ENCODE measurements around the gene TBCCD1. TPM values are rescaled to one million over a fixed set of nuclear protein-coding genes. Genes with fewer than 3 reads are reported as not detected.

Gene TBCCD1
- total RNA-seq, 1 experiment from 2014 or later, result 7.4 TPM

DNA sequence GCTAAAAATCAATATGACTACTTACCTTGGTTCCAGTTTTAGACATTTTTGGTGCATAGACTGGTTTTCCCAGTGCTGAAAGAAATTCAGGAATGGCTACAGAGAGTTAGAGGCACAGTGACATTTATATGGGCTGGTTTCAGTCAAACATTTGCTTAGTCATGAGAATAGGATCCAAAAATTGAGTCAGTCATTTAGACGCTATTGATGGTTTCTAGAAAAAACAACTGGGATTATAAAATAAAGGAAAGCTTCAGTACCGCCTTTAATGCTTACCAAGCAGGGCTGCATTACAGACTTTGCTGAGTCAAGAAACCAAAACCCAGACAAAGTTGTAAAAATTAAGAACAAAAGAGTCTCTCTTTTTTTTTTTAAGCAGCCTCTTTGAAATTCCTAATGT, 22.9 kb downstream of the TBCCD1 start, which contains the start of gene CRYGS:
Gene CRYGS, minus strand, starts transcription at position 100 of the 400 bp plus-strand sequence. Its CDS starts 54 bp downstream, at position 46.
- Mint-ChIP-seq H3K4me3 (no peak within 1 kb of the TSS), H3K4me1 (peaks cover 4 to 5% of the 10 kb centered on the region in 2 experiments; a peak in 3 of 4 replicates), H3K27me3 (ENCODE audit: low read depth) (no peaks in the 10 kb centered on the region), H3K27ac (no peak within 1 kb of the TSS), H3K9me3 (no peaks in the 10 kb centered on the region), H3K36me3 (ENCODE audit: insufficient read depth in 1 of 3, low read depth in 3 of 3) (peaks cover 0 to 8% (median 5%) of the 10 kb centered on the region in 3 experiments; a peak in 5 of 7 replicates)
- H3K9ac ChIP-seq (ENCODE audit: extremely low read depth, insufficient read length, low read length), result no peak within 1 kb of the TSS
- no peak within 1 kb of the TSS for H4K8ac ChIP-seq (replicated peaks; ENCODE audit: insufficient read length, low read depth, low read length)
- no peak within 1 kb of the TSS for H3K27ac ChIP-seq (ENCODE audit: insufficient read length, low read depth, low read length)
- no peaks in the 10 kb centered on the region for H3K79me2 ChIP-seq (ENCODE audit: insufficient read depth, low read length)
- H3K4me1 ChIP-seq (ENCODE audit: insufficient read depth, low read length), result no peaks in the 10 kb centered on the region
- no peak within 1 kb of the TSS for H3K4me2 ChIP-seq (ENCODE audit: insufficient read depth, insufficient read length, low read length)
- no peak within 1 kb of the TSS for H2AK5ac ChIP-seq (ENCODE audit: insufficient read length, low read length)
- H2BK120ac ChIP-seq (ENCODE audit: low read depth, low read length, poor library complexity, severe bottlenecking), result no peak within 1 kb of the TSS
- no peak within 1 kb of the TSS for H2BK20ac ChIP-seq (ENCODE audit: low read depth, low read length, poor library complexity, severe bottlenecking)
- no peak for DNase-seq
- no CpG with 5 or more reads among the region's 2 CpGs for WGBS (ENCODE audit: extremely low coverage, insufficient read length, low lambda C conversion rate)
- no peak within 1 kb of the TSS for H2BK12ac ChIP-seq (ENCODE audit: insufficient read length, low read depth, low read length)
- TF ChIP-seq, protein P1, sequence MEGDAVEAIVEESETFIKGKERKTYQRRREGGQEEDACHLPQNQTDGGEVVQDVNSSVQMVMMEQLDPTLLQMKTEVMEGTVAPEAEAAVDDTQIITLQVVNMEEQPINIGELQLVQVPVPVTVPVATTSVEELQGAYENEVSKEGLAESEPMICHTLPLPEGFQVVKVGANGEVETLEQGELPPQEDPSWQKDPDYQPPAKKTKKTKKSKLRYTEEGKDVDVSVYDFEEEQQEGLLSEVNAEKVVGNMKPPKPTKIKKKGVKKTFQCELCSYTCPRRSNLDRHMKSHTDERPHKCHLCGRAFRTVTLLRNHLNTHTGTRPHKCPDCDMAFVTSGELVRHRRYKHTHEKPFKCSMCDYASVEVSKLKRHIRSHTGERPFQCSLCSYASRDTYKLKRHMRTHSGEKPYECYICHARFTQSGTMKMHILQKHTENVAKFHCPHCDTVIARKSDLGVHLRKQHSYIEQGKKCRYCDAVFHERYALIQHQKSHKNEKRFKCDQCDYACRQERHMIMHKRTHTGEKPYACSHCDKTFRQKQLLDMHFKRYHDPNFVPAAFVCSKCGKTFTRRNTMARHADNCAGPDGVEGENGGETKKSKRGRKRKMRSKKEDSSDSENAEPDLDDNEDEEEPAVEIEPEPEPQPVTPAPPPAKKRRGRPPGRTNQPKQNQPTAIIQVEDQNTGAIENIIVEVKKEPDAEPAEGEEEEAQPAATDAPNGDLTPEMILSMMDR (conservative IDR thresholded peaks at IDR 0.05), result no peak
- no peak within 1 kb of the TSS for H3K18ac ChIP-seq (ENCODE audit: insufficient read length, low read depth, low read length)
- H3K14ac ChIP-seq (ENCODE audit: insufficient read depth, low read length), result no peak within 1 kb of the TSS
- no peaks in the 10 kb centered on the region for H3K79me1 ChIP-seq (ENCODE audit: insufficient read depth, low read depth, low read length, poor library complexity, severe bottlenecking)
- H3K23ac ChIP-seq (ENCODE audit: insufficient read length, low read depth, low read length), result no peak within 1 kb of the TSS
- H4K91ac ChIP-seq (ENCODE audit: insufficient read length, low read depth, low read length), result no peak within 1 kb of the TSS
- no peaks in the 10 kb centered on the region for H4K20me1 ChIP-seq (ENCODE audit: control insufficient read depth, insufficient read depth, insufficient read length)
- H3K56ac ChIP-seq (ENCODE audit: insufficient read length, low read depth, low read length), result no peak within 1 kb of the TSS
- H2AFZ ChIP-seq (ENCODE audit: low read length), result no peak within 1 kb of the TSS
- no peak within 1 kb of the TSS for H4K5ac ChIP-seq (ENCODE audit: insufficient read length, low read depth, low read length)
- no peak within 1 kb of the TSS for H2BK5ac ChIP-seq (ENCODE audit: insufficient read length, low read length)
- no peak within 1 kb of the TSS for H3K4ac ChIP-seq (ENCODE audit: low read depth, low read length)
- H3K23me2 ChIP-seq (ENCODE audit: insufficient read length, low read depth, low read length, poor library complexity, severe bottlenecking), result no peaks in the 10 kb centered on the region
- H3K27me3 ChIP-seq (ENCODE audit: insufficient read depth, low read length), result no peaks in the 10 kb centered on the region
- no peak within 1 kb of the TSS for H2BK15ac ChIP-seq (ENCODE audit: low read depth, low read length)
- H3K9me3 ChIP-seq (ENCODE audit: control insufficient read depth, low read depth, low read length), result no peaks in the 10 kb centered on the region
- no peak within 1 kb of the TSS for H3T11ph ChIP-seq (ENCODE audit: low read length)

Data from H9 (cell line).